Measurements from ENCODE around the gene KLHL20.

GRCh38 chr1:173798078-173798477, 83.3 kb downstream of the KLHL20 start:
- no peak for TF ChIP-seq POLR2A (IDR thresholded peaks at IDR 0.05)
- no peak for TF ChIP-seq CTCF (IDR thresholded peaks at IDR 0.05)
- TF ChIP-seq EP300 (IDR thresholded peaks at IDR 0.05) = no peak
